HepG2 (cell line): ENCODE data around the gene SDR42E2. TPM values are rescaled to one million over a fixed set of nuclear protein-coding genes. Genes with fewer than 3 reads are reported as not detected.
A peak's percentile ranks its signal among the peaks of the same experiment; 100 is the strongest.

Source experiments
- HINFP ChIP-seq: sonication (generic); formaldehyde crosslinking; IDR thresholded peaks from 2 replicates; pipeline ENCODE4 v1.4.0; 2020; ENCODE audit warnings: low read depth, mild to moderate bottlenecking, missing genetic modification reagents
- NR2F1 ChIP-seq, 2 experiments: fragments of 450-650 bp in 1 of 2; formaldehyde crosslinking in 1 of 2; IDR thresholded peaks; 2 replicates each; pipeline versions ENCODE4 v1.5.0 to v1.6.1; 2016 to 2020; ENCODE audit warnings: mild to moderate bottlenecking in 1 of 2, missing compliant biosample characterization in 1 of 2, missing genetic modification reagents in 1 of 2, moderate library complexity in 1 of 2
- ZFP36L2 ChIP-seq: sonication (generic); formaldehyde crosslinking; IDR thresholded peaks from 2 replicates; pipeline ENCODE4 v1.4.0; 2020; ENCODE audit warnings: missing genetic modification reagents
- ZFP37 ChIP-seq: sonication (generic); formaldehyde crosslinking; IDR thresholded peaks from 2 replicates; pipeline ENCODE4 v1.4.0; 2020; ENCODE audit warnings: missing genetic modification reagents, borderline replicate concordance
- ZMAT5 ChIP-seq: sonication (generic); formaldehyde crosslinking; IDR thresholded peaks from 2 replicates; pipeline ENCODE4 v1.5.0; 2020; ENCODE audit warnings: mild to moderate bottlenecking, low read depth, missing genetic modification reagents, borderline replicate concordance
- ZNF318 ChIP-seq: sonication (generic); formaldehyde crosslinking; IDR thresholded peaks from 2 replicates; pipeline ENCODE4 v1.4.0; 2020; ENCODE audit warnings: mild to moderate bottlenecking, missing genetic modification reagents
- polyA plus RNA-seq, 8 experiments: library from polyadenylated mRNA; depleted of rRNA in 3 of 8; stranded (reverse) in 7 of 8; unstranded in 1 of 8; fragments of >200 nt; fragmentation: Illumina TruSeq in 4 of 8; extraction: Trizol in 4 of 8; gene quantifications; 2 replicates each; pipeline versions ENCODE4 v1.2.1 to v1.2.3, GENCODE V29; 2011 to 2016; ENCODE audit warnings: low read depth in 4 of 8, missing spikeins in 1 of 8, mixed read lengths in 1 of 8; ENCODE audit not compliant: insufficient read depth in 1 of 8
- total RNA-seq, 5 experiments: library from RNA; depleted of rRNA; stranded (reverse); fragments of >200 nt; fragmentation: Illumina TruSeq; extraction: Trizol; gene quantifications; 2 replicates each; pipeline ENCODE4 v1.2.3, GENCODE V29; 2016; ENCODE audit warnings: low read depth in 1 of 5
- TF ChIP-seq, protein P1 (sequence below): sonication (generic); formaldehyde crosslinking; IDR thresholded peaks from 2 replicates; pipeline ENCODE4 v1.9.0; 2021; ENCODE audit warnings: missing genetic modification reagents, borderline replicate concordance
- TF ChIP-seq, protein P2 (sequence below): sonication (generic); formaldehyde crosslinking; IDR thresholded peaks from 2 replicates; pipeline ENCODE4 v1.4.0; 2020; ENCODE audit warnings: low read depth, missing genetic modification reagents
- TF ChIP-seq, protein P3 (sequence below): IDR thresholded peaks from 2 replicates; pipeline ENCODE4 v1.6.1; 2016; ENCODE audit warnings: mild to moderate bottlenecking, missing biosample characterization, missing genetic modification reagents

Gene SDR42E2
- total and polyA plus RNA-seq, 2 of the 13 experiments (the other 11 are each of a cell fraction or from before 2014, with no cell fraction given): 0.05 to 0.11 TPM

DNA sequence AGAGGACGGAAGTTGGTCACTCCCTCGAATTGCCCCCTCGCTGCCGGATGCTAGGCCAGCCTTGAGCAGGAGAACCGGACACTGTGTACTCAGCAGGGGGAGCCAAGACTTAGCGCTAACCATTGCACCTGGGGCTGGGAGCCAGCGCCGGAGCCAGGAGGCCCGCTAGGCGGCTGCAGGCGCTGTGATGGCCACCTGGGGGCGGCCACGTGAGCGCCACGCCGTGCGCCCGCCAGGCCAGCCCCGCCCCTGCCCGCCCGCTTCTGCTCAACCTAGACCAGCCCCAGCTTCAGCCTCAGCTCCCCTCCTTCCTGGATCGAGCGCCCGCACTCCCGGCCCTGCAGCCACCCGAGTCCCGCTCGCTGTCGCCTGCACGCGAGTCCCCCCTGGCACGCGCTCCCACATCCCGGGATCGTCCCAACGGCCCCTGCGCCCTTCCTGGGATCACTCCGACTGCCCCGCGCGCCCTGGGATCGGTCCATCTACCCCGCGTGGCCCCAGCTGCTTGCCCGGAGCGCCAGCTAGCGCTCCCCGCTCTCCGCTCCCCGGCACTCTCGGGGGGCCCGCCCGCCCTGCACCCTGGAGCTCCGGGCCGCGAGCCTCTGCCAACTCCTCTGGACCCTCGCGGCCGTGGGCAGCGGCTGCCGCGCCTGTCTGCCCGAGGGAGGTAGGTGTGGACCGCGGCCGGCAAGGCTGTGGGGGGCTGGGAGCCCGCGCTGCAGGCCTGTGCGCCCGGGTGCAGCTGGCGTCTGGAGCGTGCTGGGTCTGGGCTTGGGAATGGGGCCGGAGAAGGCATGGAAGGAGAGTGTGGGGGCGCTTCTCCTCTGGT lies 43.9 kb downstream of the SDR42E2 start, which contains the start of gene EEF2K (continued):
- TF ChIP-seq, protein P1, sequence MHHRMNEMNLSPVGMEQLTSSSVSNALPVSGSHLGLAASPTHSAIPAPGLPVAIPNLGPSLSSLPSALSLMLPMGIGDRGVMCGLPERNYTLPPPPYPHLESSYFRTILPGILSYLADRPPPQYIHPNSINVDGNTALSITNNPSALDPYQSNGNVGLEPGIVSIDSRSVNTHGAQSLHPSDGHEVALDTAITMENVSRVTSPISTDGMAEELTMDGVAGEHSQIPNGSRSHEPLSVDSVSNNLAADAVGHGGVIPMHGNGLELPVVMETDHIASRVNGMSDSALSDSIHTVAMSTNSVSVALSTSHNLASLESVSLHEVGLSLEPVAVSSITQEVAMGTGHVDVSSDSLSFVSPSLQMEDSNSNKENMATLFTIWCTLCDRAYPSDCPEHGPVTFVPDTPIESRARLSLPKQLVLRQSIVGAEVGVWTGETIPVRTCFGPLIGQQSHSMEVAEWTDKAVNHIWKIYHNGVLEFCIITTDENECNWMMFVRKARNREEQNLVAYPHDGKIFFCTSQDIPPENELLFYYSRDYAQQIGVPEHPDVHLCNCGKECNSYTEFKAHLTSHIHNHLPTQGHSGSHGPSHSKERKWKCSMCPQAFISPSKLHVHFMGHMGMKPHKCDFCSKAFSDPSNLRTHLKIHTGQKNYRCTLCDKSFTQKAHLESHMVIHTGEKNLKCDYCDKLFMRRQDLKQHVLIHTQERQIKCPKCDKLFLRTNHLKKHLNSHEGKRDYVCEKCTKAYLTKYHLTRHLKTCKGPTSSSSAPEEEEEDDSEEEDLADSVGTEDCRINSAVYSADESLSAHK (CRISPR knock-in tag): 0 out of 2 replicates have a peak, but pooled peaks have one; percentile 66
- TF ChIP-seq HINFP (CRISPR knock-in tag): peak; percentile 96
- no peak for TF ChIP-seq ZFP36L2 (CRISPR knock-in tag)
- TF ChIP-seq, protein P2, sequence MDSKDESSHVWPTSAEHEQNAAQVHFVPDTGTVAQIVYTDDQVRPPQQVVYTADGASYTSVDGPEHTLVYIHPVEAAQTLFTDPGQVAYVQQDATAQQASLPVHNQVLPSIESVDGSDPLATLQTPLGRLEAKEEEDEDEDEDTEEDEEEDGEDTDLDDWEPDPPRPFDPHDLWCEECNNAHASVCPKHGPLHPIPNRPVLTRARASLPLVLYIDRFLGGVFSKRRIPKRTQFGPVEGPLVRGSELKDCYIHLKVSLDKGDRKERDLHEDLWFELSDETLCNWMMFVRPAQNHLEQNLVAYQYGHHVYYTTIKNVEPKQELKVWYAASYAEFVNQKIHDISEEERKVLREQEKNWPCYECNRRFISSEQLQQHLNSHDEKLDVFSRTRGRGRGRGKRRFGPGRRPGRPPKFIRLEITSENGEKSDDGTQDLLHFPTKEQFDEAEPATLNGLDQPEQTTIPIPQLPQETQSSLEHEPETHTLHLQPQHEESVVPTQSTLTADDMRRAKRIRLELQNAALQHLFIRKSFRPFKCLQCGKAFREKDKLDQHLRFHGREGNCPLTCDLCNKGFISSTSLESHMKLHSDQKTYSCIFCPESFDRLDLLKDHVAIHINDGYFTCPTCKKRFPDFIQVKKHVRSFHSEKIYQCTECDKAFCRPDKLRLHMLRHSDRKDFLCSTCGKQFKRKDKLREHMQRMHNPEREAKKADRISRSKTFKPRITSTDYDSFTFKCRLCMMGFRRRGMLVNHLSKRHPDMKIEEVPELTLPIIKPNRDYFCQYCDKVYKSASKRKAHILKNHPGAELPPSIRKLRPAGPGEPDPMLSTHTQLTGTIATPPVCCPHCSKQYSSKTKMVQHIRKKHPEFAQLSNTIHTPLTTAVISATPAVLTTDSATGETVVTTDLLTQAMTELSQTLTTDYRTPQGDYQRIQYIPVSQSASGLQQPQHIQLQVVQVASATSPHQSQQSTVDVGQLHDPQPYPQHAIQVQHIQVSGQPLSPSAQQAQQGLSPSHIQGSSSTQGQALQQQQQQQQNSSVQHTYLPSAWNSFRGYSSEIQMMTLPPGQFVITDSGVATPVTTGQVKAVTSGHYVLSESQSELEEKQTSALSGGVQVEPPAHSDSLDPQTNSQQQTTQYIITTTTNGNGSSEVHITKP: peak; percentile 89; the same call in 1 of the 2 replicates
- peak in 1 of 2 experiments; percentile 9; a peak in 1 of 4 replicates for TF ChIP-seq NR2F1 (CRISPR knock-in tag; IDR thresholded peaks at IDR 0.05)
- TF ChIP-seq, protein P3, sequence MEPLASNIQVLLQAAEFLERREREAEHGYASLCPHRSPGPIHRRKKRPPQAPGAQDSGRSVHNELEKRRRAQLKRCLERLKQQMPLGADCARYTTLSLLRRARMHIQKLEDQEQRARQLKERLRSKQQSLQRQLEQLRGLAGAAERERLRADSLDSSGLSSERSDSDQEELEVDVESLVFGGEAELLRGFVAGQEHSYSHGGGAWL (CRISPR knock-in tag): peak; percentile 99
- peak; percentile 80; the same call in 1 of the 2 replicates for TF ChIP-seq ZNF318 (CRISPR knock-in tag)
- peak; percentile 77 for TF ChIP-seq ZFP37
- no peak for TF ChIP-seq ZMAT5 (CRISPR knock-in tag)
